Measurements from ENCODE around the gene TUBB1. TPM values are rescaled to one million over a fixed set of nuclear protein-coding genes. Genes with fewer than 3 reads are reported as not detected.

Gene TUBB1
- total and polyA plus RNA-seq, 2 donors (not counting 1 experiment from before 2014, with no cell fraction given), result 0.22 to 0.43 TPM

GRCh38 chr20:59017493-59018231 lies 1.6 kb upstream of the TUBB1 start:
- no peaks in the 10 kb centered on the region for H4K20me1 ChIP-seq (ENCODE audit: control insufficient read depth, insufficient read depth, low read length, poor library complexity, severe bottlenecking)
- no peaks in the 10 kb centered on the region for H3K9me3 Mint-ChIP-seq (ENCODE audit: insufficient read depth)
- H3K27ac Mint-ChIP-seq, result peak overlapping the region; percentile 86
- DNase-seq, result no peak
- WGBS (ENCODE audit: insufficient coverage), result 83% methylated on average over 14 of the region's 16 CpGs
- peaks cover 20 to 24% of the 10 kb centered on the region in 2 donors for H3K4me1 ChIP-seq (ENCODE audit: control insufficient read depth in 2 of 2, insufficient read depth in 2 of 2, low read length in 2 of 2)
- no peak for TF ChIP-seq EZH2 (IDR thresholded peaks at IDR 0.05; ENCODE audit: borderline replicate concordance, insufficient read depth, low read depth, low read length, poor library complexity, severe bottlenecking)
- no peak for TF ChIP-seq CTCF (IDR thresholded peaks at IDR 0.05)
- no peak overlapping the region for H3K4me3 ChIP-seq (ENCODE audit: control extremely low read depth in 1 of 5, extremely low read depth in 1 of 5, insufficient read depth in 1 of 5, low read depth in 2 of 5, low read length in 4 of 5)
- H3K4me2 ChIP-seq (replicated peaks; ENCODE audit: low read depth, low read length, poor library complexity, severe bottlenecking), result peak overlapping the region; percentile 54
- POLR2A ChIA-PET, result interaction anchor here (0.5 to 2.3 kb wide), 3 partner anchors 9 to 36 kb away, joined by 3 to 10 read pairs (median 8); partner anchors contain the start of gene ATP5F1E
- peak overlapping the region; percentile 3 for H2AFZ ChIP-seq (ENCODE audit: insufficient read depth, low read depth, low read length, poor library complexity, severe bottlenecking)
- H3K79me2 ChIP-seq (ENCODE audit: control insufficient read depth, insufficient read depth, low read length), result peaks cover 37% of the 10 kb centered on the region
- H3K27me3 ChIP-seq (replicated peaks in 1 of 4; ENCODE audit: control extremely low read depth in 1 of 4, control insufficient read depth in 3 of 4, insufficient read depth in 4 of 4, low read length in 3 of 4), result no peaks in the 10 kb centered on the region
- peak overlapping the region; percentile 14 to 35 for H3K27ac ChIP-seq (ENCODE audit: low read length in 2 of 2)
- no peaks in the 10 kb centered on the region for H3K9me3 ChIP-seq (ENCODE audit: control extremely low read depth in 1 of 3, control insufficient read depth in 2 of 3, insufficient read depth in 1 of 3, low read length in 2 of 3)
- intact Hi-C loops (cut with micrococcal nuclease), result loop anchor here (2.0 kb wide), 1 partner anchor 15 kb away; the partner anchor contains the start of gene ATP5F1E
- CTCF ChIA-PET, result interaction anchor here (0.7 to 1.2 kb wide), 2 partner anchors 10 to 15 kb away, joined by 3 read pairs; partner anchors contain the start of gene ATP5F1E
- H3K4me1 Mint-ChIP-seq, result peaks cover 35% of the 10 kb centered on the region
- no peak overlapping the region for H3K9ac ChIP-seq (ENCODE audit: low read length)
- H3K36me3 ChIP-seq (replicated peaks in 1 of 2; ENCODE audit: control extremely low read depth in 1 of 2, control insufficient read depth in 1 of 2, extremely low read depth in 1 of 2, insufficient read depth in 2 of 2, low read length in 1 of 2), result peaks cover 0 to 4% of the 10 kb centered on the region in 2 experiments
- peak overlapping the region; percentile 76 for H3K4me3 Mint-ChIP-seq
- ATAC-seq (ENCODE audit: low read depth), result no peak
- H3K27me3 Mint-ChIP-seq, result no peaks in the 10 kb centered on the region

DNA sequence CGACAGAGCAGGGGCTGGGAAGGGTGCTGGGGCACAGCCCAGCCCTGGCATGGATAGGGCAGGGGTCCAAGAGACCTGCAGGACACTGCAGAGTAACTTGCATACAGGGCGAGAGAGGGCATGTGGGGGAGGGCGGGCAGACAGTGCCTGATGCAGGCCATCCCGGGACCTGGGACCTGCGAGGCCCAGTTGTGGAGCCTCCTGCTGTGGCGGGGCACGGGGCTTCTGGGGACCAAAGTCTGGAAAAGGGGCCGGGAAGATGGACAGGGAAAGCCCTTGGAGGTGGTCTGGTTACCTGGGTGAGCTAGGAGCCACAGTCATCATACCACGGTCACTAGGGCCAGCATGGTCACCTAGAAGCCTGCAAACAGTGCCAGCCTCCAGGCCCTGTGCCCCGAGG lies 412 bp upstream of the TUBB1 start:
- POLR2A ChIA-PET, result interaction anchor here (2.3 kb wide), 1 partner anchor 13 kb away, joined by 10 read pairs; the partner anchor contains the start of gene ATP5F1E
- Histone ChIP-seq H3K9me3 (ENCODE audit: control extremely low read depth in 1 of 3, control insufficient read depth in 2 of 3, insufficient read depth in 1 of 3, low read length in 2 of 3) (no peaks in the 10 kb centered on the region), H3K79me2 (ENCODE audit: control insufficient read depth, insufficient read depth, low read length) (peaks cover 35% of the 10 kb centered on the region), H3K4me1 (ENCODE audit: control insufficient read depth in 2 of 2, insufficient read depth in 2 of 2, low read length in 2 of 2) (peaks cover 20 to 24% of the 10 kb centered on the region in 2 donors), H3K27ac (ENCODE audit: low read length in 2 of 2) (no peak overlapping the region), H3K27me3 (replicated peaks in 1 of 4; ENCODE audit: control extremely low read depth in 1 of 4, control insufficient read depth in 3 of 4, insufficient read depth in 4 of 4, low read length in 3 of 4) (no peaks in the 10 kb centered on the region), H3K9ac (ENCODE audit: low read length) (no peak overlapping the region), H3K36me3 (replicated peaks in 1 of 2; ENCODE audit: control extremely low read depth in 1 of 2, control insufficient read depth in 1 of 2, extremely low read depth in 1 of 2, insufficient read depth in 2 of 2, low read length in 1 of 2) (peaks cover 0 to 16% of the 10 kb centered on the region in 2 experiments), H3K4me2 (replicated peaks; ENCODE audit: low read depth, low read length, poor library complexity, severe bottlenecking) (no peak overlapping the region), H2AFZ (ENCODE audit: insufficient read depth, low read depth, low read length, poor library complexity, severe bottlenecking) (no peak overlapping the region), H3K4me3 (ENCODE audit: control extremely low read depth in 1 of 5, extremely low read depth in 1 of 5, insufficient read depth in 1 of 5, low read depth in 2 of 5, low read length in 4 of 5) (no peak overlapping the region), H4K20me1 (ENCODE audit: control insufficient read depth, insufficient read depth, low read length, poor library complexity, severe bottlenecking) (no peaks in the 10 kb centered on the region)
- 100% methylated on average over 6 of the region's 10 CpGs for WGBS (ENCODE audit: insufficient coverage)
- DNase-seq, result no peak
- intact Hi-C loops (cut with micrococcal nuclease), result no loop called here
- Mint-ChIP-seq H3K9me3 (ENCODE audit: insufficient read depth) (no peaks in the 10 kb centered on the region), H3K4me1 (peaks cover 34% of the 10 kb centered on the region), H3K27ac (peak overlapping the region; percentile 20), H3K27me3 (no peaks in the 10 kb centered on the region), H3K4me3 (no peak overlapping the region)
- CTCF ChIA-PET, result no interaction called here
- ATAC-seq (ENCODE audit: low read depth), result no peak
- TF ChIP-seq EZH2 (IDR thresholded peaks at IDR 0.05; ENCODE audit: borderline replicate concordance, insufficient read depth, low read depth, low read length, poor library complexity, severe bottlenecking) (no peak), CTCF (IDR thresholded peaks at IDR 0.05) (no peak)
